MM.1S (cell line): ENCODE measurements around the gene CDC42EP5.
"Not testable (repeated sequence)": the region's sequence is repeated elsewhere in the genome, so short reads cannot be mapped to it uniquely, and the experiment has no call there.

ENCODE experiments used
- CTCF ChIP-seq: fragments of 300-600 bp; sonication (generic); IDR thresholded peaks from 2 replicates; pipeline ENCODE4 v1.5.1; 2016; ENCODE audit warnings: antibody characterized with exemption, low read length, mixed read lengths
- EZH2 ChIP-seq: fragments of 300-600 bp; sonication (generic); optimal IDR thresholded peaks from 2 replicates; pipeline ENCODE3; 2017; ENCODE audit warnings: low read depth, mild to moderate bottlenecking, antibody characterized with exemption, low read length, mixed read lengths

GRCh38 chr19:54507038-54507717 is 34.1 kb upstream of the CDC42EP5 start:
- not testable (repeated sequence) for TF ChIP-seq CTCF, EZH2
